ENCODE results near the gene KLF2.

KLF2 gene

GRCh38 chr19:16366433-16367260 is 42.0 kb downstream of the KLF2 start:
- H3K36me3 ChIP-seq, result no peaks in the 10 kb centered on the region
- H3K9me3 ChIP-seq, result no peaks in the 10 kb centered on the region
- peak overlapping the region; percentile 93 for H3K27ac ChIP-seq
- no peaks in the 10 kb centered on the region for H3K27me3 ChIP-seq
- H3K4me1 ChIP-seq (ENCODE audit: control insufficient read depth in 1 of 2, insufficient read depth in 1 of 2, low read depth in 1 of 2, low read length in 1 of 2), result peaks cover 68 to 73% of the 10 kb centered on the region in 2 experiments
- no peak for TF ChIP-seq CTCF (IDR thresholded peaks at IDR 0.05)
- peak overlapping the region; percentile 58 to 64 for H3K4me3 ChIP-seq (ENCODE audit: low read depth in 1 of 2, low read length in 1 of 2)

GRCh38 chr19:16367261-16367683 is 42.6 kb downstream of the KLF2 start:
- Histone ChIP-seq H3K4me3 (ENCODE audit: low read depth in 1 of 2, low read length in 1 of 2) (peak overlapping the region; percentile 58 to 64), H3K27me3 (no peaks in the 10 kb centered on the region), H3K4me1 (ENCODE audit: control insufficient read depth in 1 of 2, insufficient read depth in 1 of 2, low read depth in 1 of 2, low read length in 1 of 2) (peaks cover 74 to 79% of the 10 kb centered on the region in 2 experiments), H3K9me3 (no peaks in the 10 kb centered on the region), H3K27ac (peak overlapping the region; percentile 93), H3K36me3 (no peaks in the 10 kb centered on the region)
- no peak for TF ChIP-seq CTCF (IDR thresholded peaks at IDR 0.05)

GRCh38 chr19:16368385-16369305 is 44.0 kb downstream of the KLF2 start:
- Histone ChIP-seq H3K36me3 (no peaks in the 10 kb centered on the region), H3K27me3 (no peaks in the 10 kb centered on the region), H3K4me1 (ENCODE audit: control insufficient read depth in 1 of 2, insufficient read depth in 1 of 2, low read depth in 1 of 2, low read length in 1 of 2) (peaks cover 81 to 88% of the 10 kb centered on the region in 2 experiments), H3K4me3 (ENCODE audit: low read depth in 1 of 2, low read length in 1 of 2) (peak overlapping the region in 1 of 2 experiments; percentile 64), H3K27ac (peak overlapping the region; percentile 53), H3K9me3 (no peaks in the 10 kb centered on the region)
- TF ChIP-seq CTCF (IDR thresholded peaks at IDR 0.05), result no peak

- Histone ChIP-seq H3K9me3 (no peaks in the 10 kb centered on the region), H3K36me3 (no peaks in the 10 kb centered on the region), H3K4me3 (ENCODE audit: low read depth in 1 of 2, low read length in 1 of 2) (peak overlapping the region in 1 of 2 experiments; percentile 64), H3K27ac (peak overlapping the region; percentile 53), H3K27me3 (no peaks in the 10 kb centered on the region), H3K4me1 (ENCODE audit: control insufficient read depth in 1 of 2, insufficient read depth in 1 of 2, low read depth in 1 of 2, low read length in 1 of 2) (peaks cover 81 to 88% of the 10 kb centered on the region in 2 experiments)
- TF ChIP-seq CTCF (IDR thresholded peaks at IDR 0.05), result no peak
Measured at GRCh38 chr19:16369306-16369663, 44.7 kb downstream of the KLF2 start.

GRCh38 chr19:16369664-16370576 is 45.3 kb downstream of the KLF2 start:
- peaks cover 80 to 82% of the 10 kb centered on the region in 2 experiments for H3K4me1 ChIP-seq (ENCODE audit: control insufficient read depth in 1 of 2, insufficient read depth in 1 of 2, low read depth in 1 of 2, low read length in 1 of 2)
- TF ChIP-seq CTCF (IDR thresholded peaks at IDR 0.05), result no peak
- H3K9me3 ChIP-seq, result no peaks in the 10 kb centered on the region
- peak overlapping the region; percentile 91 for H3K27ac ChIP-seq
- H3K27me3 ChIP-seq, result no peaks in the 10 kb centered on the region
- peaks cover 5% of the 10 kb centered on the region for H3K36me3 ChIP-seq
- peak overlapping the region in 1 of 2 experiments; percentile 51 for H3K4me3 ChIP-seq (ENCODE audit: low read depth in 1 of 2, low read length in 1 of 2)
